GM18868 (cell line): ENCODE data around the gene LAMA5.

Experiments used
- ATAC-seq: cut with Tn5 transposase; IDR thresholded peaks from one replicate; pipeline ENCODE4 v1.9.1; 2021; ENCODE audit warnings: mild to moderate bottlenecking, moderate library complexity; ENCODE audit not compliant: unreplicated experiment

LAMA5 gene

GRCh38 chr20:62348604-62349003 is 18.5 kb downstream of the LAMA5 start:
- ATAC-seq, result no peak

DNA sequence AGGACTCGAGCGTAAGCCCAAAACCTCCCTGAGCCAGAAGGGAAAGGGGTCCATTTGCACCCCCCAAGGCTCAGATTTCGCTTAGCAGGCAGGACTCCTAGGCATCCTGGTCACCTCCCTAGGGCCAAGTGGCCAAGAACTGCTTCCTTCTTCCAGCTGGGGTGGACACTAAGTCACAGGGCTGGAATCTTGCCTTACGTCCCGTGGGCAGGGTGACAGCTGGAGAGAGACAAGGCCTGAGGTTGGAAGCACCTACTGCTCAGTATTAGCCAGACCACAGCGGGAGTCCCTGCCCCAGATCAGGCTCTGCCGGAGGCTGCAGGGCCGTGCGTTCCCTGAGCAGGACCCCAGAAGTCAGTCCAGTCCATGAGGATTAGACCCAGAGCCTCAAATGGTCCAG is 19.7 kb downstream of the LAMA5 start:
- ATAC-seq, result no peak

- no peak for ATAC-seq
These were observed 20.0 kb downstream of the LAMA5 start for GRCh38 chr20:62347151-62347404.

DNA sequence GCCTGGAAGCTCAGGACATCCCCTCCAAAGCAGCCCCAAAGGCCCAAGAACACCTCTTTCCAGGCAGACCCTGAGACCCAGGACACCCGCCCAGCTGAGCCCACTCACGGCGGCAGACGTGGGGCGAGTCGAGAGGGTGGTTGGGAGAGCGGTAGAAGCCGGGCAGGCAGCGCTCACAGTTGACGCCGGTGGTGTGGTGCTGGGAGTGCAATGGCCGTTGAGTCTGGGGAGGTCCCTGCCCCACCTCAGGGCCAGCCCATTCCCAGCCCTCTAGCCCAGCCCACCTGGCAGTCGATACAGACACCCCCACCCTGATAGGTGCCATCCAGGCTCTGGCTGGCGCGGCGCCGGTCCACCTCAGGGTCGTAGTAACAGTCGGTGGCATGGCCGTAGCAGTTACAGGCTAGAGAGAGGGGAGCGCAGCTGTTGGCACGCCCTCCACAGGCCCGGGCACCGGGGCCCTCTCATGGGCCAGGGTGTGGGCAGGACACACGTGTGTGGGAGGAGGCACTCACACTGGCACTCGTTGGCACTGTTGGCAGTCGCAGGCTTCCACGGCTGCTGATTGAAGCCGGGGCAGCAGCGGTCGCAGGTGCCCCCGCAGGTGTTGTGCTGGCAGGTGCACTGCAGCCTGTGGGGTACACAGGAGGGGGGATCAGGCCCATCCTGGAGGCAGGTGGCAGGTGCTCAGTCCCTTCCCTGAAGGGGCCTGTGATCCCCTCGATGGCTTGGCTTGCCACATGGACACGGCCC is 20.5 kb downstream of the LAMA5 start:
- no peak for ATAC-seq

DNA sequence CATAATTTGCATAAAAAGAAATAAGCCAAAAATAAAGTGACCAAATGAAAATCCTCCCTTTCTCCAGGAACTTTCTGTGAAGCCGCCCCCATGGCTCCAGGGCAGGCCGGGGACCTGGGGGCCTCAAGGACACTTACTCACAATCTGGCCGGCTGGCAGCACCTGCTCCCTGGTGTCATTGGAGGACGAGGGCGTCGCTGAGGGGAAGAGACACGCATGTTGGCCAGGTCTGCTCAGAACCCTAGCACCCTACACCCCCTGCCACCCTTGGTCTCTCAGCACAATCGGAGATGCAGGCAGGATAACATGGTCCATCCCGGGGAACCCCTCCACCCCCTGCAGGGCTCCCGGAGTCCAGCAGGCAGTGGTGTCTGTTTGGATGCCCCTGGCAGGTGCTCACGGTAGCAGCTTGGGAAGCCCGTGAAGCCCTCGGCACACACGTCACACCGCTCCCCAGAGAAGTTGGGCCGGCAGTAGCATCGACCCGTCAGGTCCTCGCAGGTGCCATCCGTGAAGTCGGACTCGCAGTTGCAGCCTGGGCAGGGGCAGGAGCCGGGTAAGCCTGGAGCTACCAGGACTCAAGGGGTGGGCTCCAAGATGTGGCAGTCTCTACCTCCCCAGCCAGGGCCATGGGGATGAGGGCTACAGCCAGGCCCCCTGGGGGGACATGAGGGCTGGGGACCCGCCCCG is 21.3 kb downstream of the LAMA5 start:
- no peak for ATAC-seq

DNA sequence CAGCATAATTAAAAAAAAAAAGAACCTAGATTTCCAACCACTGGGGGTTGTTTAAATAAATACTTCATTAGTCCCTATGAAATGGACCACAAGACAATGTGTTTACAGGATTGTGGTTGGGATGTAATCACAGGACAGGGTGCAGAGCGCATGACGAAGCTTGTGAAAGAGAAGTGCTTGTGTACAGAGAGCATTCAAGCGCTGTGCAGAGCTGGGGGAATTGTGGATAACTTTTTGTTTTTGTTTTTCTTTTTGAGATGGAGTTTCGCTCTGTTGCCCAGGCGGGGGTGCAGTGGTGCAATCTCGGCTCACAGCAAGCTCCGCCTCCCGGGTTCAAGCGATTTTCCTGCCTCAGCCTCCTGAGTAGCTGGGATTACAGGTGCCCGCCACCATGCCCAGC is 22.3 kb downstream of the LAMA5 start:
- ATAC-seq, result no peak

DNA sequence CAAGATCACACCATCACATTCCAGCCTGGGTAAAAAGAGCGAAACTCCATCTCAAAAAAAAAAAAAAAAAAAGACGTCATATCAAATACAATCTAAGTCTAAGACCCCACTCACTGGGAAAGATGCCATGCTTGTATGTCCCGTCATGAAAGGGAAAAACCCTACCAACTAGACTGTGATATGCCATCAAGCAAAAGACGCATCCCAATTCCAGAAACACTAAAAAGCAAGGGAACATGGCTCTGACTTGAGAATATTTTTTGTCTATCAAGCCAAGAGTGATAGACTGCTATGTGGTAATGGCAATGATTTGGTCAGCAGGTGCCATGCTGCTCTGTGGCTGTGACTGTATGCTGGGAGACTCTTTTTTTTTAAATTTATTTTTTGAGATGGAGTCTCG is 23.0 kb downstream of the LAMA5 start:
- ATAC-seq, result no peak

- ATAC-seq, result no peak
These were observed 24.2 kb downstream of the LAMA5 start for GRCh38 chr20:62342910-62343309.

- peak; percentile 67 for ATAC-seq
These were observed 27.5 kb downstream of the LAMA5 start for GRCh38 chr20:62339647-62340062.

DNA sequence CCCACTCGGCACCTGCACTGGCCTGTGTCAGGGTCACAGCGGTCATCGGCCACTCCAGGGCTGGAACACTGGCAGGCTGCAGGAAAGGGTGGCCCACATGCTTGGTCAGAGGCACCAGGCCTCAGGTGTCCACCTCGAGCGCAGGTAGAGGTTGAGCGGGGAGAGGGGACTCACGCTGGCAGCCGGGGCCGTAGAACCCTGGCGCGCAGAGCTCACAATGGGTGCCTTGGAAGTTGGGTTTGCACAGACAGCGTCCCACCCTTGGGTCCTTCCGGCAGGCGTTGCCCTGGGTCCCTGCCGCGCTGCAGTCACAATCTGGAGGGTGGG is 28.9 kb downstream of the LAMA5 start:
- ATAC-seq, result no peak

DNA sequence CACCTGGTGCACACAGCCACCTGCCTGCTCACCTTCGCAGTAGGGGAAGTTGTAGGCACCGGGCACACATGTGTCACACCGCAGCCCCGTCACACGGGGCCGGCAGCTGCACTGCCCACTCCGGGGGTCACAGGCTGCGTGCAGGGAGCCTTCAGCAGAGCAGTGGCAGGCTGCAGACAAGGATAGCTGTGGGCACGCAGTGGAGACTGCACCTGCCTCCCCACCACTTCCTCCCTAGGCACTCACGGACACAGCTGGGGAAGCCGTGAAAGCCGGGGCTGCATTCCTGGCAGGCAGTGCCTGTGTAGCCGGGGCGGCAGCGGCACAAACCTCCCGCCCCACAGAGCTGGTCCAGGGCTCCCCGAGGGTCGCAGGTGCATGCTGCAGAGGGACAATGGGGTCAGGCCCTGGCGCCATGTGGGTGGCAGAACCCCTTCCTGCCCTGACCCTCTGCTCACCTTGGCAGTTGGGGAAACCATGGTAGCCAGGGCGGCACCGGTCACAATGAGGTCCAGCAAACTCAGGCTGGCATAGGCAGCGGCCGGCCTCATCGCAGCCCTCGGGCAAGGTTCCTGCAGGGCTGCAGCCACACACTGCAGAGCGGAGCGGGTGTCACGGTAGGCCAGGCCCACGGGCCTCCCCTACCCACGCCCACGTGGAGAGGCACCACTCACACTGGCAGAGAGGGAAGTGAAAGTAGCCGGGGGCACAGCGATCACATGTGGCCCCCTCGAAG is 29.4 kb downstream of the LAMA5 start:
- peak; percentile 49 for ATAC-seq

DNA sequence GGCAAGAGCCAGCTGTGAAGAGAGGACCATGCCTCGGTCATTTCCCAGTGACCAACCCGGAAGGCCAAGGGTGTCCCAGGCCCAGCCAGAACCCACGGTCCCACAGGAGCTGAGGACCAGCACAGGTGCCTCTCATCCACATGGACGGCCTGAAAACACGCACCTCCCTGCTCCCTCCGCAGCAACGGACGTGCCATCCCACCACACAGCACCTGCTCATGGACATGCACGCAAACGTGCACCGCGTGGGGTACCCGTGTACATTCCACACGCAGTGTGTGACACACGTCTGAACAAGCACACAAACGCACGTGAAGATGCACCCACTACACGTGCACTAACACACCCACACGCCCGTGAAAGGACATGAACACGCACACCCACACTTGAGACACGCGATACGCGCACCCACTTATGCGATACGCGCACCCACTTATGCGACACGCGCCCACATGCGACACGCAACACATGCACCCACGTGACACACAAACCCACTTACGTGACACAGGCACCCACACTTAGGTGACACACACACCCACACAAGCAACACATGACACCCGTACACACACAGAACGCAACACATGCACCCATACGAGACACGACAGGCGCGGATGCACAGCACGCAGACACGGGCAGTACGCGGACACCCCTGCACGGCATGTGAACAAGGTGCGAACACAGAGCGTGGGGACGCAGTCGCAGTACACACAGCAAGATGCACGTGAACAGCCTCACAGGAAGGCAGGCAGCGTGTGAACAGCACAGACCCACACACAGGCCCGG is 30.1 kb downstream of the LAMA5 start:
- ATAC-seq, result no peak

DNA sequence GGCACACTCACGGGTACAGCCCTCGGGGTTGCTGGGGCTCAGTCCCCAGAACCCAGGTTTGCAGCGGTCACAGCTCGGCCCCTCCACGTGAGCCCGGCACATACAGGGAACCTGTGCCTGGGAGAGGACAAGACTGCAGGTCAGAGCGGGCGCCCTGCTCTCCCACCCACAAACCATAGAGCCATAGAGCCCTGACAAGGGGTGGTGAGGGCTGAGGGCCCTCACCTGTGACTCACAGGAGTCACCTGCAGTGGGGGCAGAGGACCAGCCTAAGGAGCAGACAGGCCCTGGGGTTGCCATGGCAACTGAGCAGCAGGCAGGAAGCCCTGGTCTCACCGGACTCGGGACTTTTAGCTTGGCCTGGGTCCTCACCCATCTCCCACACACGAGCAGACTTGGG is 30.8 kb downstream of the LAMA5 start:
- ATAC-seq, result no peak

- no peak for ATAC-seq
These were observed 31.6 kb downstream of the LAMA5 start for GRCh38 chr20:62335532-62335931.

GRCh38 chr20:62334881-62335280 is 32.2 kb downstream of the LAMA5 start:
- ATAC-seq, result no peak

DNA sequence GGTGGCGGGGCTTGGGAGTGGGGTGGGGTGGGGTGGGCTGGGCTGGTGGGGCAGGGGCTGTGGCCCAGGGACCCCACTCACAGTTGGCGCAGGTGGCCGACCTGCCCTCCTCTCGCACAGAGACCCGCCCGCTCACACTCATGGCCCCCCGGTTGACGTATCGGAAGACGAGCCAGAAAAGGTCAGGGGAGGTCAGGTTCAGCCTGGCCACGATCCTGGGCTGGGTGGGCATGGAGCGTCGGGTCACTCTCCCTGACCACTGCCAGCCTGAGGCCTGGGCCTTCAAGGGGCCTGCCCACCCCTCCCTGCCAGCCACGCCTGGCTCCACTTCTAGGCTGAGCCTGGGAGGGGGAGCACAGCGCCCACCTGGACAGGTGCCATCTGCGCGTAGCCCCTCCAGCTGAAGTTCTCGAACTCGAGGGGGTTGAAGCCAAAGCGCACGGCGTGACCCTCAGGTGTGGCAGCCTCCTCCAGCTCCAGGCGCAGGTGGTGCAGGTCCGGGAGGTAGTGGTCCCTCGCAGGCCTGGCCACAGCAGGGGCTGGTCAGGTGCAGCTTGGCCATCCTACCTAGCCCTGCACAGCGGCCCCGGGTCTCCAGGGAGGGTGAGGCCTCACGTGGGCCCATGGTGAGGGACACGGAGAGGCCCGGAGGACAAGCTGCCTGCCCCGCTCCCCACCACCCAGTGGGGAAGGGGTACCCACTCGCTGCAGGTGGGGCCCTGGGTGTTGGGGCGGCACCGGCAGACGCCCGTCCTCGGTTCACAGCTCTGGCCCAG is 33.1 kb downstream of the LAMA5 start:
- ATAC-seq, result no peak

GRCh38 chr20:62332989-62333819 is 33.9 kb downstream of the LAMA5 start:
- no peak for ATAC-seq

DNA sequence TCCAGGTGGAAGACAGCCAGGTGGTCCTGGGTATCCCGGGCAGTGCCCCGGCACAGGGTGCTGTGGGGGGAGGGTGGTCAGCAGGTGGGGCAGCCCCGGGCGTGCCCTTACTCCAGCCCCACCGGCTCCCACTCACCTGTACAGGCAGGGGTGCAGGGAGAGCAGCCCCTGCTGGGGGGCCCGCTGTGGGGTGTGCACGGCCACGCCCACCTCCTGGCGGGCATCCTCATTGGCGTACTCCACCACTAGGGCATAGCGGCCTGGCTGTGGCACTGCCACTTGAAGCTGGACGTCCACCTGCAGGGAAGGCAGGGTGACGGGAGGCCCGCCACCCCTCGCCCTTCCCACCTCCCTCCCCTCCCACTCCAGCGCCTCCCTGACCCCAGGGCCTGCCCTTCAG is 34.7 kb downstream of the LAMA5 start:
- ATAC-seq, result no peak

DNA sequence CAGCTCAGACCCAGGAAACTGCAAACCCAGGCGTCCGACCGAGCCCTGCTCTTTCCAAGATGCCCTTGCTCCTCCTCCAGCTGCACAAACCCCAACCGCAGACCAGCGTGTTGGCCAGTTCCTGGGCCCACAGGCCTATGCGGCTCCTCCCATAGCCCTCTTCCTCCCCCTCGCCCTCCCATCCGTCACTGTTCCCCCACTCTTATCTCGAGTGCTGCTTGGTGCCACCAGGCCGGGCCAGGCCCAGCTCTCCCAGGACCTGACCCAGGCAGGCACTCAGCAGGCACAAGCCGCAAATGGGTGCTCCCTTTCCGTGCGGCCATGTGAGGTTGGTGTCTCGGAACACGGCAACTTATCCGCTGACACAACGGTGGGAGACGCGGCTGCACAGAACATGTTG is 35.8 kb downstream of the LAMA5 start:
- no peak for ATAC-seq
